WTC11 (cell line): ENCODE results near the gene SH3PXD2A. TPM values are rescaled to one million over a fixed set of nuclear protein-coding genes. Genes with fewer than 3 reads are reported as not detected.

Source experiments
- ATAC-seq: fragments of 200-7000 bp; cut with Tn5 transposase; 2 replicates; pipeline ENCODE4 v1.10.0; 2021; ENCODE audit warnings: mild to moderate bottlenecking, moderate library complexity
- CTCF ChIA-PET: fragments of 300-600 bp; sonication (Branson Sonifier 250); formaldehyde crosslinking; loops from one replicate; lab custom pipeline; 2021; ENCODE audit warnings: antibody characterized with exemption; lab: Charles Lee
- POLR2A ChIA-PET: fragments of 350-600 bp; sonication (Branson Sonifier 250); formaldehyde crosslinking; loops from one replicate; lab custom pipeline; 2021; ENCODE audit warnings: antibody characterized with exemption; lab: Charles Lee
- DNase-seq: peaks from one replicate; pipeline ENCODE4 v3.0.0; 2021; ENCODE audit warnings: low spot score
- H3K27ac Mint-ChIP-seq: 2 replicates; pipeline ENCODE4 v1.8.0; 2021; ENCODE audit warnings: mixed read lengths
- H3K27me3 Mint-ChIP-seq: 2 replicates; pipeline ENCODE4 v1.8.0; 2021; ENCODE audit warnings: low read depth, mild to moderate bottlenecking, moderate library complexity, mixed read lengths
- H3K36me3 Mint-ChIP-seq: 2 replicates; pipeline ENCODE4 v1.8.0; 2021; ENCODE audit warnings: mixed read lengths
- H3K4me1 Mint-ChIP-seq: 2 replicates; pipeline ENCODE4 v1.8.0; 2022; ENCODE audit warnings: mixed read lengths
- H3K4me3 Mint-ChIP-seq: 2 replicates; pipeline ENCODE4 v1.8.0; 2021; ENCODE audit warnings: mild to moderate bottlenecking, moderate library complexity, mixed read lengths
- H3K9me3 Mint-ChIP-seq: 2 replicates; pipeline ENCODE4 v1.8.0; 2021; ENCODE audit warnings: mixed read lengths
- CBFB ChIP-seq: sonication (generic); formaldehyde crosslinking; IDR thresholded peaks from 2 replicates; pipeline ENCODE4 v1.8.1; 2022; ENCODE audit warnings: mild to moderate bottlenecking, low read depth, missing genetic modification reagents
- CREM ChIP-seq: sonication (generic); formaldehyde crosslinking; IDR thresholded peaks from 2 replicates; pipeline ENCODE4 v1.8.1; 2022; ENCODE audit warnings: mild to moderate bottlenecking, missing genetic modification reagents, moderate library complexity
- E2F4 ChIP-seq: sonication (generic); formaldehyde crosslinking; IDR thresholded peaks from 2 replicates; pipeline ENCODE4 v1.8.1; 2022; ENCODE audit warnings: low read depth, mild to moderate bottlenecking, moderate library complexity, missing genetic modification reagents, borderline replicate concordance
- GRHL2 ChIP-seq: fragments of 250-450 bp; sonication (Bioruptor Pico); IDR thresholded peaks from 2 replicates; pipeline ENCODE4 v1.8.0; 2022; ENCODE audit warnings: mild to moderate bottlenecking, moderate library complexity; ENCODE audit not compliant: insufficient replicate concordance, severe bottlenecking
- HMGXB4 ChIP-seq: sonication (generic); formaldehyde crosslinking; IDR thresholded peaks from 2 replicates; pipeline ENCODE4 v1.8.1; 2023; ENCODE audit warnings: mild to moderate bottlenecking, moderate library complexity, missing genetic modification reagents
- MYBL2 ChIP-seq: sonication (generic); formaldehyde crosslinking; IDR thresholded peaks from 2 replicates; pipeline ENCODE4 v1.8.1; 2023; ENCODE audit warnings: mild to moderate bottlenecking, moderate library complexity, missing genetic modification reagents
- RORB ChIP-seq: fragments of 250-450 bp; sonication (Bioruptor Pico); IDR thresholded peaks from 2 replicates; pipeline ENCODE4 v1.9.0; 2021; ENCODE audit warnings: mild to moderate bottlenecking
- SOX15 ChIP-seq: fragments of 250-450 bp; sonication (Bioruptor Pico); IDR thresholded peaks from 2 replicates; pipeline ENCODE4 v1.9.0; 2021; ENCODE audit warnings: mild to moderate bottlenecking
- TCF7 ChIP-seq: sonication (generic); formaldehyde crosslinking; IDR thresholded peaks from 2 replicates; pipeline ENCODE4 v1.8.0; 2022; ENCODE audit warnings: mild to moderate bottlenecking, low read depth, missing genetic modification reagents, moderate library complexity
- ZBTB43 ChIP-seq: sonication (generic); formaldehyde crosslinking; IDR thresholded peaks from 2 replicates; pipeline ENCODE4 v1.8.1; 2023; ENCODE audit warnings: mild to moderate bottlenecking, missing genetic modification reagents
- ZNF317 ChIP-seq: sonication (generic); formaldehyde crosslinking; IDR thresholded peaks from 2 replicates; pipeline ENCODE4 v1.8.1; 2023; ENCODE audit warnings: low read depth, mild to moderate bottlenecking, moderate library complexity, missing genetic modification reagents, borderline replicate concordance
- total RNA-seq: library from RNA; stranded (reverse); gene quantifications from 3 replicates; pipeline ENCODE4 v1.2.3, GENCODE V29; 2021
- TF ChIP-seq, protein P1 (sequence below): fragments of 250-450 bp; sonication (Bioruptor Pico); IDR thresholded peaks from 2 replicates; pipeline ENCODE4 v2.1.2; 2022; ENCODE audit warnings: mild to moderate bottlenecking, moderate library complexity
- TF ChIP-seq, protein P2 (sequence below): sonication (generic); formaldehyde crosslinking; conservative IDR thresholded peaks from 2 replicates; pipeline ENCODE4 v1.8.1; 2022; ENCODE audit warnings: mild to moderate bottlenecking, missing genetic modification reagents
- TF ChIP-seq, protein P3 (sequence below): fragments of 250-450 bp; sonication (Bioruptor Pico); IDR thresholded peaks from 2 replicates; pipeline ENCODE4 v1.9.0; 2021; ENCODE audit warnings: mild to moderate bottlenecking, borderline replicate concordance
- TF ChIP-seq, protein P4 (sequence below): sonication (generic); formaldehyde crosslinking; IDR thresholded peaks from 2 replicates; pipeline ENCODE4 v1.8.0; 2022; ENCODE audit warnings: mild to moderate bottlenecking, missing genetic modification reagents

SH3PXD2A gene
- total RNA-seq, 1 experiment from 2014 or later: 15.7 TPM

DNA sequence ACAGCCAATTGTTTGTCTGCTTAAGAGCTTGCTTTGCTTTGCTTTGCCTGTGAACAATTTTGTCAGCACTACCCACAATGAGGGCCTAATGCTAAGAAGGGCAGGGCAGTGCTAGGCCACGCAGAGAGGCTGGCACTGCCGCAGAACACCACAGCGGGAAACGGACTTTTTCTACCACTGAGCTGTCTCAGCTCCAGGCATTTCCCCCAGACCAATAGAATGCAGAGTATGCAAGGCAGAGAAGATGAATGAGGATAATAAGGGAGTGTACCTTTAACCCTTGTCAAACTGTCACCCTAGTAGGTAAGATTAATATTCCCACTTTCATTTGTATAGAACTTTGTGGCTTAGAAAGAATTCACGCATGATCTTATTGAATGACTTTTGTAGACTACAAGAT, 104.5 kb downstream of the SH3PXD2A start:
- TF ChIP-seq HMGXB4 (CRISPR knock-in tag) (no peak), SOX15 (CRISPR knock-in tag) (no peak), ZNF317 (no peak), ZBTB43 (CRISPR knock-in tag) (no peak)
- H3K36me3 Mint-ChIP-seq: no peaks in the 10 kb centered on the region; the same call in 1 of the 2 replicates
- POLR2A ChIA-PET: no interaction called here
- CTCF ChIA-PET: interaction anchor here (0.5 to 3.4 kb wide), 4 partner anchors 39 to 106 kb away, joined by 3 to 9 read pairs (median 6); no protein-coding TSS in a partner anchor
- ATAC-seq (no peak), DNase-seq (no peak)
- H3K27me3 Mint-ChIP-seq: no peaks in the 10 kb centered on the region
- H3K4me1 Mint-ChIP-seq: peaks cover 1% of the 10 kb centered on the region; the same call in 1 of the 2 replicates
- H3K9me3 Mint-ChIP-seq: no peaks in the 10 kb centered on the region; the same call in 1 of the 2 replicates
- no peak overlapping the region for H3K4me3 Mint-ChIP-seq
- no peak overlapping the region for H3K27ac Mint-ChIP-seq

GRCh38 chr10:103749779-103750178, 105.6 kb downstream of the SH3PXD2A start:
- ATAC-seq: no peak
- POLR2A ChIA-PET: no interaction called here
- CTCF ChIA-PET: interaction anchor here (0.7 to 3.4 kb wide), 3 partner anchors 9 to 107 kb away, joined by 3 to 8 read pairs (median 4); no protein-coding TSS in a partner anchor
- TF ChIP-seq, protein P1, sequence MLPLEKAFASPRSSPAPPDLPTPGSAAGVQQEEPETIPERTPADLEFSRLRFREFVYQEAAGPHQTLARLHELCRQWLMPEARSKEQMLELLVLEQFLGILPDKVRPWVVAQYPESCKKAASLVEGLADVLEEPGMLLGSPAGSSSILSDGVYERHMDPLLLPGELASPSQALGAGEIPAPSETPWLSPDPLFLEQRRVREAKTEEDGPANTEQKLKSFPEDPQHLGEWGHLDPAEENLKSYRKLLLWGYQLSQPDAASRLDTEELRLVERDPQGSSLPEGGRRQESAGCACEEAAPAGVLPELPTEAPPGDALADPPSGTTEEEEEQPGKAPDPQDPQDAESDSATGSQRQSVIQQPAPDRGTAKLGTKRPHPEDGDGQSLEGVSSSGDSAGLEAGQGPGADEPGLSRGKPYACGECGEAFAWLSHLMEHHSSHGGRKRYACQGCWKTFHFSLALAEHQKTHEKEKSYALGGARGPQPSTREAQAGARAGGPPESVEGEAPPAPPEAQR (CRISPR knock-in tag): no peak
- TF ChIP-seq MYBL2 (no peak), TCF7 (no peak), CBFB (CRISPR knock-in tag) (no peak), RORB (CRISPR knock-in tag) (no peak), GRHL2 (CRISPR knock-in tag) (no peak), CREM (CRISPR knock-in tag) (no peak), E2F4 (no peak)
- TF ChIP-seq, protein P2, sequence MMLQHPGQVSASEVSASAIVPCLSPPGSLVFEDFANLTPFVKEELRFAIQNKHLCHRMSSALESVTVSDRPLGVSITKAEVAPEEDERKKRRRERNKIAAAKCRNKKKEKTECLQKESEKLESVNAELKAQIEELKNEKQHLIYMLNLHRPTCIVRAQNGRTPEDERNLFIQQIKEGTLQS: no peak
- TF ChIP-seq, protein P3, sequence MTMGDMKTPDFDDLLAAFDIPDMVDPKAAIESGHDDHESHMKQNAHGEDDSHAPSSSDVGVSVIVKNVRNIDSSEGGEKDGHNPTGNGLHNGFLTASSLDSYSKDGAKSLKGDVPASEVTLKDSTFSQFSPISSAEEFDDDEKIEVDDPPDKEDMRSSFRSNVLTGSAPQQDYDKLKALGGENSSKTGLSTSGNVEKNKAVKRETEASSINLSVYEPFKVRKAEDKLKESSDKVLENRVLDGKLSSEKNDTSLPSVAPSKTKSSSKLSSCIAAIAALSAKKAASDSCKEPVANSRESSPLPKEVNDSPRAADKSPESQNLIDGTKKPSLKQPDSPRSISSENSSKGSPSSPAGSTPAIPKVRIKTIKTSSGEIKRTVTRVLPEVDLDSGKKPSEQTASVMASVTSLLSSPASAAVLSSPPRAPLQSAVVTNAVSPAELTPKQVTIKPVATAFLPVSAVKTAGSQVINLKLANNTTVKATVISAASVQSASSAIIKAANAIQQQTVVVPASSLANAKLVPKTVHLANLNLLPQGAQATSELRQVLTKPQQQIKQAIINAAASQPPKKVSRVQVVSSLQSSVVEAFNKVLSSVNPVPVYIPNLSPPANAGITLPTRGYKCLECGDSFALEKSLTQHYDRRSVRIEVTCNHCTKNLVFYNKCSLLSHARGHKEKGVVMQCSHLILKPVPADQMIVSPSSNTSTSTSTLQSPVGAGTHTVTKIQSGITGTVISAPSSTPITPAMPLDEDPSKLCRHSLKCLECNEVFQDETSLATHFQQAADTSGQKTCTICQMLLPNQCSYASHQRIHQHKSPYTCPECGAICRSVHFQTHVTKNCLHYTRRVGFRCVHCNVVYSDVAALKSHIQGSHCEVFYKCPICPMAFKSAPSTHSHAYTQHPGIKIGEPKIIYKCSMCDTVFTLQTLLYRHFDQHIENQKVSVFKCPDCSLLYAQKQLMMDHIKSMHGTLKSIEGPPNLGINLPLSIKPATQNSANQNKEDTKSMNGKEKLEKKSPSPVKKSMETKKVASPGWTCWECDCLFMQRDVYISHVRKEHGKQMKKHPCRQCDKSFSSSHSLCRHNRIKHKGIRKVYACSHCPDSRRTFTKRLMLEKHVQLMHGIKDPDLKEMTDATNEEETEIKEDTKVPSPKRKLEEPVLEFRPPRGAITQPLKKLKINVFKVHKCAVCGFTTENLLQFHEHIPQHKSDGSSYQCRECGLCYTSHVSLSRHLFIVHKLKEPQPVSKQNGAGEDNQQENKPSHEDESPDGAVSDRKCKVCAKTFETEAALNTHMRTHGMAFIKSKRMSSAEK (CRISPR knock-in tag): no peak
- TF ChIP-seq, protein P4, sequence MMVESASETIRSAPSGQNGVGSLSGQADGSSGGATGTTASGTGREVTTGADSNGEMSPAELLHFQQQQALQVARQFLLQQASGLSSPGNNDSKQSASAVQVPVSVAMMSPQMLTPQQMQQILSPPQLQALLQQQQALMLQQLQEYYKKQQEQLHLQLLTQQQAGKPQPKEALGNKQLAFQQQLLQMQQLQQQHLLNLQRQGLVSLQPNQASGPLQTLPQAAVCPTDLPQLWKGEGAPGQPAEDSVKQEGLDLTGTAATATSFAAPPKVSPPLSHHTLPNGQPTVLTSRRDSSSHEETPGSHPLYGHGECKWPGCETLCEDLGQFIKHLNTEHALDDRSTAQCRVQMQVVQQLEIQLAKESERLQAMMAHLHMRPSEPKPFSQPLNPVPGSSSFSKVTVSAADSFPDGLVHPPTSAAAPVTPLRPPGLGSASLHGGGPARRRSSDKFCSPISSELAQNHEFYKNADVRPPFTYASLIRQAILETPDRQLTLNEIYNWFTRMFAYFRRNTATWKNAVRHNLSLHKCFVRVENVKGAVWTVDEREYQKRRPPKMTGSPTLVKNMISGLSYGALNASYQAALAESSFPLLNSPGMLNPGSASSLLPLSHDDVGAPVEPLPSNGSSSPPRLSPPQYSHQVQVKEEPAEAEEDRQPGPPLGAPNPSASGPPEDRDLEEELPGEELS (CRISPR knock-in tag): no peak
- Mint-ChIP-seq H3K27ac (no peak overlapping the region), H3K27me3 (no peaks in the 10 kb centered on the region), H3K36me3 (no peaks in the 10 kb centered on the region; the same call in 1 of the 2 replicates), H3K9me3 (no peaks in the 10 kb centered on the region; the same call in 1 of the 2 replicates), H3K4me1 (peaks cover 4% of the 10 kb centered on the region; the same call in 1 of the 2 replicates), H3K4me3 (no peak overlapping the region)
- no peak for DNase-seq
